ENCODE results near the gene GPR37L1.

GPR37L1 gene

GRCh38 chr1:202181586-202181985 is 58.9 kb downstream of the GPR37L1 start:
- no peaks in the 10 kb centered on the region for H3F3A ChIP-seq (ENCODE audit: low read depth)
- H3K9me2 ChIP-seq (replicated peaks; ENCODE audit: low read depth, low read length), result no peaks in the 10 kb centered on the region
- H3K27me3 ChIP-seq (ENCODE audit: insufficient read depth, low read length, poor library complexity, severe bottlenecking), result no peaks in the 10 kb centered on the region
- no peaks in the 10 kb centered on the region for H3K36me3 ChIP-seq (ENCODE audit: insufficient read depth, low read length)
- H3K4me2 ChIP-seq (ENCODE audit: low read depth, low read length, poor library complexity, severe bottlenecking), result no peak overlapping the region
- no peaks in the 10 kb centered on the region for H4K20me1 ChIP-seq (ENCODE audit: insufficient read depth, low read length, poor library complexity, severe bottlenecking)
- no peak overlapping the region for H3K9ac ChIP-seq (ENCODE audit: low read depth, low read length, poor library complexity, severe bottlenecking)
- no peak overlapping the region for H3K4me3 ChIP-seq (ENCODE audit: low read length, poor library complexity, severe bottlenecking)
- no peaks in the 10 kb centered on the region for H3K79me2 ChIP-seq (ENCODE audit: insufficient read depth, low read length)
- no peaks in the 10 kb centered on the region for H3K9me3 ChIP-seq (ENCODE audit: insufficient read depth, low read depth, low read length)
- H3K4me1 ChIP-seq (ENCODE audit: insufficient read depth, low read length, poor library complexity, severe bottlenecking), result peaks cover 19% of the 10 kb centered on the region
- TF ChIP-seq, protein P1, sequence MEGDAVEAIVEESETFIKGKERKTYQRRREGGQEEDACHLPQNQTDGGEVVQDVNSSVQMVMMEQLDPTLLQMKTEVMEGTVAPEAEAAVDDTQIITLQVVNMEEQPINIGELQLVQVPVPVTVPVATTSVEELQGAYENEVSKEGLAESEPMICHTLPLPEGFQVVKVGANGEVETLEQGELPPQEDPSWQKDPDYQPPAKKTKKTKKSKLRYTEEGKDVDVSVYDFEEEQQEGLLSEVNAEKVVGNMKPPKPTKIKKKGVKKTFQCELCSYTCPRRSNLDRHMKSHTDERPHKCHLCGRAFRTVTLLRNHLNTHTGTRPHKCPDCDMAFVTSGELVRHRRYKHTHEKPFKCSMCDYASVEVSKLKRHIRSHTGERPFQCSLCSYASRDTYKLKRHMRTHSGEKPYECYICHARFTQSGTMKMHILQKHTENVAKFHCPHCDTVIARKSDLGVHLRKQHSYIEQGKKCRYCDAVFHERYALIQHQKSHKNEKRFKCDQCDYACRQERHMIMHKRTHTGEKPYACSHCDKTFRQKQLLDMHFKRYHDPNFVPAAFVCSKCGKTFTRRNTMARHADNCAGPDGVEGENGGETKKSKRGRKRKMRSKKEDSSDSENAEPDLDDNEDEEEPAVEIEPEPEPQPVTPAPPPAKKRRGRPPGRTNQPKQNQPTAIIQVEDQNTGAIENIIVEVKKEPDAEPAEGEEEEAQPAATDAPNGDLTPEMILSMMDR (conservative IDR thresholded peaks at IDR 0.05; ENCODE audit: low read length), result no peak
- no peak for TF ChIP-seq EZH2phosphoT487 (IDR thresholded peaks at IDR 0.05; ENCODE audit: borderline replicate concordance)
- no peak overlapping the region for H2AFZ ChIP-seq (ENCODE audit: low read length)

DNA sequence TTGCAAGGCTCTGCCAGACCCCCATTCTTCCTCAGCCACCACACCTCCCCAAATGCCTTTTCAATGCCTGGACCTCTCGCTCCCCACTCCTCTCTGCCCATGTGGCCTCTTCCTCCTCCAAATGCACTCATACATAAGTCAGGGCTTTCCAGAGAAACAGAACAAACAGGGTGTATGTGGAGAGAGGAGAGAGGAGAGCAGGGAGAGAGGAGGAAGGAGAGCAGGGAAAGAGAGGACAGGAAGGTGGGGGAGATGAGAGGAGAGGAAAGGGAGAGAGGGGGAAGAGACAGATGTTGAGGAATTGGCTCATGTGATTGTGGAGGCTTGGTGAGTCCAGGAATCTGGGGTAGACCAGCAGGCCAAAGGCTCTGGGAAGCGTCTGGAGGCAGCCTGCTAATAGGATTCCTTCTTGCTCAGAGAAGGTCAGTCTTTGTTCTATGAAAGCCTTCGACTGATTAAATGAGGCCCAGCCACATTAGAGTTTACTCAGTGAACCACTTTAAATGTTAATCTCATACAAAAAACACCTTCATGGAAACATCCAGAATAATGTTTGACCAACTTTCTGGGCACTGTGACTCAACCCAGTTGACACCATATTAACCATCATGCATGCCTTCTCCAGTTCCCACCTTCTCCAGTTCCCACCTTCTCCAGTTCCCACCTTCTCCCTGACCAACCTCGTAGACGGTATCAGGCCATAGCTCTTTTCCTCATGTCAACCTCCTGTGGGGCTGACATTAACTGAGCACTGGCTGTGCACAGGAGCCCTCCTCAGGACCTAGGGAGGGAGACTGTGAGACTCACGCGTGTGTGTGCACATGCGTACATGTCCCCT is 59.5 kb downstream of the GPR37L1 start:
- no peak overlapping the region for H3K9ac ChIP-seq (ENCODE audit: low read depth, low read length, poor library complexity, severe bottlenecking)
- H3K4me1 ChIP-seq (ENCODE audit: insufficient read depth, low read length, poor library complexity, severe bottlenecking), result peaks cover 19% of the 10 kb centered on the region
- no peaks in the 10 kb centered on the region for H3K9me3 ChIP-seq (ENCODE audit: insufficient read depth, low read depth, low read length)
- no peak overlapping the region for H3K4me2 ChIP-seq (ENCODE audit: low read depth, low read length, poor library complexity, severe bottlenecking)
- TF ChIP-seq, protein P1 (conservative IDR thresholded peaks at IDR 0.05; ENCODE audit: low read length), result no peak
- TF ChIP-seq EZH2phosphoT487 (IDR thresholded peaks at IDR 0.05; ENCODE audit: borderline replicate concordance), result no peak
- H3K9me2 ChIP-seq (replicated peaks; ENCODE audit: low read depth, low read length), result no peaks in the 10 kb centered on the region
- H3K4me3 ChIP-seq (ENCODE audit: low read length, poor library complexity, severe bottlenecking), result no peak overlapping the region
- no peaks in the 10 kb centered on the region for H4K20me1 ChIP-seq (ENCODE audit: insufficient read depth, low read length, poor library complexity, severe bottlenecking)
- H2AFZ ChIP-seq (ENCODE audit: low read length), result no peak overlapping the region
- no peaks in the 10 kb centered on the region for H3K27me3 ChIP-seq (ENCODE audit: insufficient read depth, low read length, poor library complexity, severe bottlenecking)
- no peaks in the 10 kb centered on the region for H3F3A ChIP-seq (ENCODE audit: low read depth)
- H3K36me3 ChIP-seq (ENCODE audit: insufficient read depth, low read length), result no peaks in the 10 kb centered on the region
- H3K79me2 ChIP-seq (ENCODE audit: insufficient read depth, low read length), result no peaks in the 10 kb centered on the region
